Effector CD8-positive, alpha-beta T cell (primary cell): ENCODE results near the gene EMX2.
A peak's percentile ranks its signal among the peaks of the same experiment; 100 is the strongest.
"Not testable (repeated sequence)": the region's sequence is repeated elsewhere in the genome, so short reads cannot be mapped to it uniquely, and the experiment has no call there.

Experiments used
- DNase-seq: peaks from one replicate; lab custom pipeline; 2025; lab: John Stamatoyannopoulos, UW
- total RNA-seq, 4 experiments: gene quantifications; one replicate each; lab custom pipeline; 2026; lab: John Stamatoyannopoulos, UW

Gene EMX2
- 0 to 0.72 (median 0) reads per million in 4 experiments for total RNA-seq

DNA sequence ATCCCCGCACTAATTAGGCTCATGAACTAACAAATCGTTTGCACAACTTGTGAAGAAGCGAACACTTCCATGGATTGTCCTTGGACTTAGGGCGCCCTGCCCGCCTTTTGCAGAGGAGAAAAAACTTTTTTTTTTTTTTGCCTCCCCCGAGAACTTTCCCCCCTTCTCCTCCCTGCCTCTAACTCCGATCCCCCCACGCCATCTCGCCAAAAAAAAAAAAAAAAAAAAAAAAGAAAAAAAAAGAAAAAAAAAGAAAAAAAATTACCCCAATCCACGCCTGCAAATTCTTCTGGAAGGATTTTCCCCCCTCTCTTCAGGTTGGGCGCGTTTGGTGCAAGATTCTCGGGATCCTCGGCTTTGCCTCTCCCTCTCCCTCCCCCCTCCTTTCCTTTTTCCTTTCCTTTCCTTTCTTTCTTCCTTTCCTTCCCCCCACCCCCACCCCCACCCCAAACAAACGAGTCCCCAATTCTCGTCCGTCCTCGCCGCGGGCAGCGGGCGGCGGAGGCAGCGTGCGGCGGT lies at the start of gene EMX2:
Gene EMX2, plus strand, starts transcription at position 41 of the 519 bp plus-strand sequence. CDS start 522 bp downstream, outside the sequence.
- no peak for DNase-seq

DNA sequence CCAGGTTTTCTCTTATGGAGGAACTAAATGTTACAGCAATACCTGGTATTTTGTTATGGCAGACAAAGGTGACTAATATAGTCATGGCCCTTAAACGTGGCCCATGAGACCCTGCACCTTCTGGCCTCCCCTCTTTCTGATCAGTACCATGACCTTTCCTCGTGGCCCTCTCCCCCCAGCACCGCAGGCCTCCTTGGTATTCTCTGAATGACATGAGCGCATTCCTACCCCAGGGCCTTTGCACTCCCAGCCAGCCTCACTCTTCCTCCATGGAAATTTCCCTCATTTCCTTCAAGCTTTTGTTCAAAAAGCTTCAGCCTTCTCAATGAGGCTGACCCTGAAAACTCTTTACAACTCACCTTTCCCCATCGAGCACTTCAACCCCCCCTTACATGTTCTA lies 46.5 kb upstream of the EMX2 start:
- no peak for DNase-seq

DNA sequence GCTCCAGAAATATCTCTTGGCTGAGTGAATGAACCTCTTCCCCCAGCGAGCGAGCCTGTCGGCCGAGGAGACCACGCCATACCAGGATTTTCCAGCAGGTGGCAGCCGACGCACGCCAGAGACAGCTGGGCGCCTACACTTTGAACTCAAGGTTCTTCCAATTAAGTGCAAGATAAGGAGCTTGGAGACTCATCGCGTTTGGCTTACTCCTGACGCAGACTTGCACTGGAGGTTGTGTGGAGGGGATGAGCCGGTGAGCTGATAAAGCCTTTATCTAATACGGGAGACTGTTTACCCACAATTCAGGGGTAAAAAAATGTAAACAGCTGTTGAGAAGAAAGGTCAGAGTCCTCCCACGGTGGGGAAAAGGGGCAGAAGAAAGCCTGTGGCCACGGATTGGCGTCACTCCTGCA lies 45.9 kb upstream of the EMX2 start:
- DNase-seq: peak; percentile 43

DNA sequence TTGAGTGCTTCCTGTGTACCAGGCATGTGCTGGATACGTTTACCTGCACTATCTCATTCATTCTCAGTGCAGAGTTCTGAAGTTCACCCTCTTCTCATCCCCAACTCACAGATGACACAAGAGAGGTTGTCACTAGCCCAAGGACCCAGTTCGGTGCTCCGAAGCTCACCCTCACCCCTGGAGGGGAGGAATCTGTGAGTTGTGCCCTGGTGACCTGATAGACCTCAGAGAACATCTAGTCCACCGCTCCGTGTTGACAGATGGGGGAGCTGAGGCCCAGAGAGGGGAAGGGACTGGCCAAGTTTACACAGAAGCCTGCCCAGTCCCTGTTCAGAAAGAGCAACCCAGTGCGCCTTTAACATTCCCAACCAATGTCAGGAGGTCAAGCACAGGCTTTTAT lies 44.8 kb upstream of the EMX2 start:
- no peak for DNase-seq

DNA sequence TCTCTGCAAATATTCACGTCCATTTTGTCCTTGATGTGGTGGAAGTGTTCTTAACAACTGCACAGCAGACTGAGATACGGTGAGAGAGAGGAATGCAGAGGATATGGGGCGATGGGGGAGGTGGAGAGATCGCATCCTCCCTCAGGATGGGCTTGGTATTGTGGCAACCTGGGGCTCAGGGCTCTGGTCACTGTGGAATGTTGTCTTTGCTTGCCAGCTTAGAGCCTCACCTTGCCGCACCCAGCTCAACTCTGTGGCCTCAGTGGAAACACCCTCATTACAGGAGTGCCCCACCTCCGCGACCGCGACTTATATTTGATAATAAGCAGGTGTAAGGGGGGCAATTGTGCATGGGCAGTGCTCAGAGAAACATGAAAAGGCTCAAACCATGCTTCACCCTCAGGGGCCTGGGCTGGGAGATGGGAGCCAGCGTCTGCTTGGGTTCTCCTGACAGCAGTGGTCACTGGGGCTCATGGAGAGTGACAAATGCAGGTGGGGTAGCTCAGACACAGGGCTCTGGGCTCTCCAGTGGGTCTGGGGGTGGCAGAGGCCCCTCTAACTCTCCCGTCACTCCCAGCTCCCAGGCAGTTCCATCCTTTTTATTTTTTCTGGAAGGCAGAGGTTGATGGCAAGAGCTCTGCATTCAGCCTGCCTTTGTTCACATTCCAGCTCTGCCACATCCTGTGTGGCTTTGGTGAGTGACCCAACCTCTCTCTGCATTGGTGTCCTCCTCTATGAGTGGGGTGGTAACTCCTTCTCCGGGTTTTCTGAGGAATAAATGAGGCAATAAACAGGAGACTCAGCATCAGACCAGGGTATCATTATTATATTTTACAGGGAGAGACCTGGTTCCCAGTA lies 43.1 kb upstream of the EMX2 start:
- no peak for DNase-seq

DNA sequence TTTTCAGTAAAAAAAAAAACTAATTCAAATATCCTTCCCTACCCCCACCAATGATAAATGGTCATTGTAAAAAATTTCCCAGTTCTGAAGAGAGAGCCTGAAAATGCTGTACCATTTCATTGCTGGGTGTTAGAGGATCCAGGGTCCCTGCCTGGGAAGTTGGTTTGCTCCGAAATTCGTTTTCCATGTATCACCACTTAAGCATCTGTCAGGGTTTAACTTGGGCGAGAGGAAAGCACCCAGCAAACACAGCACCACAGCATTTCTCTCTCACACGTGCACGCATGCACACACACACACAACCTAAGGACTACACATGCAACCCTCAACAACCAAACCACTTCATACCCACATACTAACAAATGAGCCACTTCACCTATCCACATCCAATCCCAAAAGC lies 42.1 kb upstream of the EMX2 start:
- no peak for DNase-seq

DNA sequence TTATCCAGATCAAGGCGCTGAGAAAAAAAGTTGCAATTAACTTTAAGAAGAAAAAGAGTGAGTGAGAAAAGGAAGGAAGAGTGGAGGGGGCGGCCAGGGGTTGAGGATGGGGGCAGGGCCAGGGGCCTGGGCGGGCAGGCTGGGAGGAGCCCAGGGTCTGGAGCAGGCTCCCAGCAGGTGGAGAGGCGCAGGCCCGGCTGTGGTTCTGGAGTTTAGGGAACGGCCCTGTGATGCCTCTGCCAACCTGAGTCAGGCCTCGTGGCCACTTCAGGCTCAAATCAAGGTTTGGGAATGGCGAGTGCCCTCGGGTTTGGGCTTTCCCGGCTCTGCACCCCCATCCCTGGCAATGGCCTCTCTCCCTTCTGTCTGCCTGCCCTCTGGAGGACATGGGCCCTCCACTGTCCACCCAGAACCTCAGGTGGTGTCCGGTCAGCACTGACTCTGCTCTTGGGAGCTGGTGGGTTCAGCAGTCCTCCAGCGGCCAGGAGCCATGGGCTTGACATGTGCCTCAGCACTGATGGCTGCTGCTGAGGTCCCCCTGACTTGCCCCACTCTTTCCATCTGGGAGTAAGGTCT lies 41.0 kb upstream of the EMX2 start:
- no peak for DNase-seq

DNA sequence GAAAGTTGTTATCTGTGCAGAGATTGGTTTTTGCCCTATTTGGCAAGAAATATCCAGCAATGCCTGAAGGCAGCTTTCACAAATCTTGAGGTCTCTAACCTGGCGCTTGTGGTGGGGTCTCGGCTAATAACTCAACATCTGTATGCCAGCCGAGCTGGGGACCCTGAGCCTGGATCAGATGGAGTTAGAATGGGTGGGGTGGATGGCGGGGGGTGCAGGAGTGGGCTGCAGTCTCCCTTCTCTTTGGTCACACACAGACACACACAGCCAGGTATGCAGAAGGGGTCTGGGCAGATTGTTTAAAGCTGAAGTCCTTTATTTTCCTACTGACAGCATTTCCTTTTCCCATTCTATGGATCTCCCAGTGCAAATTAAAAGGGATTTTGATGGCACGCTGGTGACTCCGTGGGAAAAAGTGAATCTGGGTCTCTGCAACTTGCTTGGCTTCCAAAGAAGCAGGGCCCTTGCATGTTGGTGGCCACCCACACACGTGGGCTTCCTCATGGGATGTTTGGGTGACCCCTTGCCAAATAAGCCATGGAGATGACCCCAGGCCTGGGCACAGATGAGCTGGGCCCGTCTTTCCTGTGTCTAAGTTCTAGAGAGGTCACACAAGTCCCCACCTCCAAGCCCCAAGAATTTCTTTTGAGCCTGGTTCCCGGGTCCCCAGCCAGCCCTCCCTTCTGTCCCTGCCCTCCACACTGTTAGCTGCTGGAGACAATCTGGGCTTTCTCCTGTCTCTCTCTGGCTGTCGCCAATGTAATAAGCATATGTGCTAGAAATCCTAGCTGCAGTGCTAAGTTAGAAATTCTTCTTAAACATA lies 39.9 kb upstream of the EMX2 start:
- no peak for DNase-seq

DNA sequence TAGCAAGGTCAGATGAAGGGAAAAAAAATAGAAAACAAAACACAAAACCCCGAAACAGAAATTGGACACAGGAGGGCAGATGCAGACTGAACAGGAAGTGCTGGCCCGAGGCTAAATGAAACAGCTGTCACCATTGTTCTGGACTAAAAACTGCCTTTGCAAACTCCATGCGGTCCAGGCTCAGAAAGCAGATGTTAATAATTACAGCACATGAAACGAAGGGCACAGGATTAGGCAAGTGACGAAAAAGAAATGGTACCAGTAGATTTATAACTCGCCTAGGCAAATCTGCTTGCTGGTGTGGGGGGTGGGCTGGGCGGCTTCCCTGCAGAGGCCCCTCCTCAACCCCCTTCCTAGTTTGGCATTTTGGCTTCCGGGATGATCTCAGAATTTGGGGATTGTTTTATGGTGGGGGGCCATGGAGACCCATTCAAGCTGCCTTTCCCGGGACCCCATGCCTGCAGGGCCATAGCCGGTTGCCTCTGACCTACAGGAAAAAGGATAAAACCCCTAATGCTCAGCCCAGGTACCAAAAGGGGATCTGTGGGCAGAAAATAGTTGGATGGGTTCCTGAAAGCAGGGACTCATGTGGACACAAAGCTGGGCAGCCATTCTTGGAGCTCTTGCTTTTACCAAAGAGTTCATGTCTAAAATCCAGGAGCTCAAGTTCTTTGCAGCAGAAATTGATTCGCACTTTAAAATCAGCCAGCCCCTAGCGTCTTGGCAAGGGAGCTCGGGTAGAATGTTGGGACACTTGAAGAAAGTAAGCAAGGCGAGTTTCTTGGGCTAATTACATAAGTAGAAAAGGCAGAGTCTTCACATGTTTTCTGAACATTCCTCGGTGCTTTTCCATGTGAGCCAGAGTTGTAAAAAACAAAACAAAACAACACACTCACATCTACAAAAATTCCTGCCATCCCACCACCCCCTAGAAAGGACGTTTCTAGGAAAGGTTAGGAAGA lies 39.0 kb upstream of the EMX2 start:
- DNase-seq: no peak

DNA sequence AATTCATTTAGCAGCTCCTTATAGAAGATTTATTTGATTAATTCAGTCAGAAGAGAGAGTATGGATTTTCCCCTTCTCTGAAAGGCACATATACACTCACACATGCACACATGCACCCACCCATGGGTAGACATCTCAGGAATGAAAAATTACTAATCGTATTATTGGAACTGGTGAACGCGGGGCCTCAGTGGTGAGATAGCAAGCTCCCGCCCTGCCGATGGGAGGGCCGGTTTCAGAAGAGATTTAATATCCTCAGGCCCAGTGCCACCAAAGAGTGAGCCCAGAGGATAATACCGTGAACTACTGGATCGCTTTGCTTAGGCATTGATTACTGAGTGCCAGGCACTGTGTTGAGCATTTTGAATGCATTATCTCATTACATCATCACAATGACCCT lies 38.0 kb upstream of the EMX2 start:
- no peak for DNase-seq

DNA sequence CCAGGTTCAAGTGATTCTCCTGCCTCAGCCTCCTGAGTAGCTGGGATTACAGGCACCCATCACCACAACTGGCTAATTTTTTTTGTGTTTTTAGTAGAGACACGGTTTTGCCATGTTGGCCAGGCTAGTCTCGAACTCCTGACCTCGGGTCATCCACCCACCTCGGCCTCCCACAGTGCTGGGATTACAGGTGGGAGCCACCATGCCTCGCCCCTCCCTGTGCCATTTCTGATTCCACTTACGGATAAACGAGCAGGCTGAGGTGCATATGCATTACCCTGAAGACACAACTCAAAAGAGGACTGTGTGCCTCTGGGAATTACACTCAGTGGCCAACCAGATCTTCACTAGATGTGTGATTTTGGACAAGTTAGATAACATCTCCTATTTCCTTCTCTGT lies 35.5 kb upstream of the EMX2 start:
- DNase-seq: not testable (repeated sequence)

DNA sequence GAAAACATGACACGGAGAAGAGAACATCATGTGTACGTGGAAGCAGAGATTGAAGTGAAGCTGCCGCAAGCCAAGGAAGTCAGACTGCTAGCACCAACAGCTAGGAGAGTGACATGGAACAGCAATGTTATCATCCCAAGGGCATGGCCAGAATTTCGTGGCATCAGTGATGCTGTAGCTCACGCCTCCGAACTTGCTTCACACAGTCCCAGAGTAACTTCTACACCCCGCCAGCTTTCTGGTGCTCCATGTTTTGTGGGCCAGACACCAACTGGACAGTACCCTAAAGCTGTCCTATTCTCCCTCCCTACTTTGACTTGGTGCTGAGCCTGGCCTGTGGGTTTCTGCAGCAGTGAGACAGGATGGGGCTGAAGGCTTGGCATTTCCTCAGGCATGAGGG lies 33.0 kb upstream of the EMX2 start:
- DNase-seq: no peak

DNA sequence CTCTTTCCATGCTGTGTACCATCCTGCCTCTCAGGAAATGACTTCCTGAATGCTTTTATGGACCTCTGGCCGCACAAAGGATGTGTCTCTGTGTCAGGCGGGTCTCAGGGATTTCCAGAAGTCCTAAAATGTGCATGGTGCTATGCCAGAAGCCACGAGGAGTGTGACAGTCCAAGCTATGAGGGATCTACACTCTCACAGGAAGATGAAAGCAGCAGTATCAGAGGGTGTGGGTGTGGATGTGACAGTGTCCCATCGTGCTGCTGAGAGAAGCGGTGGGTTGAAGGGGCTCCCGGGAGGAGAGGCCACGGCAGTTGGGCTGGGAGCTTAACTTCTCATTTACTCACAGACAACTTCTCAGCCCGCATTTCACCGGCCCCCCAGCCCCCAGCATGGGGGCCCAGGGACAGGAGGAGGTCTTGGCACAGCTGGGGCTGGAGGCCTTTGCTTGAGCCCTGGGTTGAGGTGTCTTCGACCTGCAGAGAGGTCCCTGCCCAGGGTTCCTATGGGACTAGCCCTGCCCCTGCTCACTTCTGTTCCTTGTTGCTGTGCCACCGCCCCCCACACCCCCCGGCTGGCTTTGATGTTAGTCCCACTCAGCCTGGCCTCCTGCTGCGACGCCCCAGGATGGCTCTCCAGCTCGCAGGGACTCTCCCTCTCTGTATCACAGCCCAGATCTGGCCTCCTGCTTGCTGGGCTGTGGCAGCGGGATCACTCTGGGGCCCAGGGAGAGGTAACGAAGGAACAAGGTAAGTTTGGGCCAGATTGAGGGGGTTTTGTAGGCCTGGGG lies 30.8 kb upstream of the EMX2 start:
- DNase-seq: no peak

DNA sequence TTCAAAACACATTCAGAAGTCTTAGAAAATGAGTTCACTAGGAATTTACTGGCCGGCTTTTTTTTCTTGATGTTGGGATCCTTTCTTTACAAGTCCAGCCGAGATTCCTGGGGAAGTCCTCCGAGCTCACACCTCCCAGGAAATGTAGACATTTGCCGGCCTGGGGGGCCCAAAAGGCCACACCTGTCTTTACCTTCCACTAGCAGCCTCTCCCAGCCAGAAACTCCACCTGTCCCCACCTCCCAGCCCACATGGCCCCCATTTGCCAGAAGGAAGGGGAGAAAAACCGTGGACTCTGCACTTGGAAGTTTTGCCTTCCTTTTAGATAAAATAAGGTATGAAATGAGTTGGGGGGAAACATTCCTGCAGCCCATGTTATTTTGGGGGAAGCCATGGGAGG lies 27.6 kb upstream of the EMX2 start:
- DNase-seq: no peak

DNA sequence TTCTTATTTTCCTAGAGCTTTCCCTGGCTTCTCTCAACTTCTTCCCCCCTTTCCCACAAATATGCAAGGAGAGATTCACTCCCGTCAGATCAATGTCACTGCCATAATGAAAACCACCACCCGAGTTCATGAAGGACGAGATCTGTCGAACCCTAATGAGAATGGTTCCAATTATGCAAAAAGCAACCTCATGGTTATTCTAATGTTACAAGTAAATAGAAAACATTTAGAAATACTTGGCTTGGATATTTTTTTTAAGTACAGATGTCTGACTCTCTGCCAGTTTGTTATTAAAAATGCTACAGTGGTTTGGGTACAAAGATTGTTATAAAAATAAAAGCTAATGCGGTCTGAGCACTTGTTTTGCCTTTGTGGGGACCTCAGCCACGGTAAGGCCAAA lies 25.9 kb upstream of the EMX2 start:
- no peak for DNase-seq

DNA sequence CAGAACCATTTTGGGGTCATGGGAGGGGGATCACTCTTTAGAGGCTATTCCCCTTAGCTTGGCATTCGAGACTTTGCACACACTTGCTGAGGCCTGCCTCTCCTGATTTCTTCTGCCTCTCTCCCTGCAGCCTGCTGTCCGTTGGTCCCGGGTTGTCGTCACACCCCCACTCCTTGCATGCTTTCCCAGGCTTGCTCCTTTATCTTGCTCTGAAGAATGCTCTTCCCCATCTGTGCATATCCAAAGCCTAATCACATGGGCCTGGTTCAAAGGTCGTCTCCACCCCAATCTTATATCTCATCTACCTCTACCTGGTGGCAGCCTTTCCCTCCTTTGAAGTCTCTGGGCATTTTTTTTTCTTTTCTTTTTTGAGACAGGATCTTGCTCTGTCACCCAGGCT lies 24.3 kb upstream of the EMX2 start:
- DNase-seq: no peak

DNA sequence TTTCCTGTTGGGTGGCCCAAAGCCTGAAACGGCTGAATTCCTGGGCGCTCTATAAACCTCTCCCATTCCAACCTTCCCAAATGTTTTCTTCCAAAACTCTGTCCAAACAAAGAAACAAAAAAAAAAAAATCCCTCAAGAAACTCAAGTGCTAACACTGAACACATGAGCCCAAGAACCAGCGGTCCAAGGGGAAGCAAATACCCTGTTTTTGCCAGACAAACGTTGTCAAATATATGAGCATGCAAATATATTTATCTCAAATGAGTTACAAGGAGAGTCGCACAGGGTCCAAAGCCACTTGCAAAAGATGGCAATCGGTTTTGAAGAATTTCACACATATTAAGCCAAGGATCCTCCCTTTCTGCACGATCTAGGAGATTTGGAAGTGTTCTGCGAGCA lies 23.3 kb upstream of the EMX2 start:
- no peak for DNase-seq

DNA sequence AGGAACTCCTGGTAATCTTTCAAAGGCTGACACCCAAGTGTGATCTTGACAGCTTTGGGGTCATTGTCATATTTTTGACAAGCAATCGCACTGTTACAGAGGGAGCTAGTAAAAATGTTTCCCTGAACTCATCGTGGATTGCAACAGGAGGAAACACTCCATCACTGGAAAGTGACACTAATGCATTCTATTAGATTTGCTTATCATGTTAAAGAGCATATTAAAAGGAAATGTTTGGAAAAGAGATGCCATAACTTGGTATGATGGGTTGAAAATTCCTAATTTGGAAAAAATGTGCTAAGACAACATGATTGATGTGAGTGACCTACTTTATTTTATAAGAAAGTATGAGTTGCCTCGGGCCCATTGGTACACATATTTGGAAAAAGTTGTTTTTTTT lies 22.7 kb upstream of the EMX2 start:
- DNase-seq: no peak

DNA sequence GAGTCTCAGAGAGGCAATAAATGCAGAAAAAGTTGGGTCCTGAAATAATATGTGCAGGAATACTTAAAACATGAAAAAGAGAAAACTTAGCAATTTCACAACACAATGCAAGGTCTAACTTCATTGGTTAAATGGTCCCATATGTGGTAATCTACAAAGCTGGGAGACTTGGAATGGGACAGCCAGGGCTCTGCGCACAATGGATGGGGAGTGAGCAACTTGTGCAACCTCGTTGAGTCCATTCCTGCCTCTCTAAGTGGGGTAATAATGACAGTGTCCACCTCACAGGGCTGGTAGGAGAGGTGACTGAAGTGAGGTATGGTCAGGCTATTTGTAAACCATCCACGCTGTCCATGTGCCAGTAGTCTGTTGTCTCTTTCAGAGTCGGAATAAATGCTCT lies 11.8 kb upstream of the EMX2 start:
- no peak for DNase-seq

DNA sequence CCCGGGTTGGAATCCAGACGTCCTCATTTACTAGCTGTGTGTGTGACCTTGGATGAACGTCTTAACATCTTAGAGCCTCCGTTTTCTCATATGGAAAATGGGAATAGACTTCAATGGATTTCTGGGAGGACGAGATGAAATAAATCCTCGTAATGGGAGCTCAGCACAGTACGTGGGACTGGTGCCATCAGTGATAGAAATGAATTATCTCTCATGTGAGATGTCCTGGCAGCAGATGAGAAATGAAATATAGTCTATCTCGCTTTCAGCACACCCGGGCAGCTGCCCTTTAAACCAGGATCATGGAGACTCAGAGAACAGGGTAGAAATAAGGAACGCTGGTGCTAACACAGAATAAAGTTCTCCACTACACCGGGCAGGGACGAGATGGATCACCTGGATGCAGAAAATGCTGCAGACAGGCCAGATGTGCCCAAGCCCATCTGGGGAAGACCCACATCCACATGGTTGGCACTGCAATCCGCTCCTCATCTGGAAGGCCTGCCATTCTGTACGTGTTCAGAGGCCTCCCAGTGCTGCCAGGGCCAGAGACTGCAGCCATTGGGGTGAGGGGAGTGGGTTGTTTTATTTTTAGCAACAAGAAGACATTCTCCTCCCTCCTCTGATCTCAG lies 11.1 kb upstream of the EMX2 start:
- DNase-seq: no peak
